GM12872 (cell line): ENCODE results near the gene HS1BP3.

ENCODE experiments used
- TF ChIP-seq, protein P1 (sequence below): IDR thresholded peaks from 3 replicates; pipeline ENCODE4 v1.5.1; 2011; ENCODE audit warnings: low read depth, mild to moderate bottlenecking, low read length, moderate library complexity; ENCODE audit not compliant: insufficient read depth

Gene HS1BP3

DNA sequence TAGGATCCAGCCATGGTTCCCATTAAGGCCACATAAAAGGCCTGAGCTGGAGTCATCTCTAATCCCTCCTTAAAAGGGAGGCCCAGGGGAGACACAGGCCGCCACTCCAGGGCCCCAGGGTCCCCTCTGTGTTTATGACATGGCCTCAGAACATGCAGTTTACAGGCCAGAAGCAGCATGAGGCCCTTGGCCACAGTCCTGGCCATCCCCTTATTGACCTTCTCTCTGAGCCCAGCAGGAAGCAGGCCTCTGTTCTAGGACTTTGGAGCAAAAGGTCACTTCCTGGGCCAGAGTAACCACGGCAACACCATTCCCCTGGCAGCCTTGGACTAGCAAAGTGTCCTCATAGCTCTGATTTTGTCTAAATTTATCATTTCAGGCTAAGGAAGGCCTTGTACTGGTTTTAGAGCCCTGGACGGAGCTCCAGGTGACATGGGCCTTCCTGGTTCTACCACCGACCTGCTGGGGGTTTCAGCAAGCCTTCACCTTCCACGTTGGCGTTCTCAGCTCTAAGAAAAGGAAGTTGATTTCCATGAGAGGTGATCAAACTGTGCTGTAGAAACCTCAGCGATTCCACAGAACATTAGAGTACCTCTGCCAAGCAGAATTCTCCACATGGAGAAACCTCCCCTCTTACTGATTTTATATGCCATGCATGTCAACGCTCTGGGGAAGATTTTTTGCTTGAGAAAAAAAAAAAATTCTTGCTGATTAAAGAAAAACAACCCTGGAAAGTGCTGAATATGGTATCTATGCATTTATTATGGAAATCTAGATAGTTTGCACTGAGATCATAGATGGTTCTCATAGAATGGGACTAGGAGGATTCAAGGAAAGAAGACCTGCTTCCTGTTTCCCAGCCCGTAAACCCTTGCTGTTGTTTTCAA, 53.7 kb downstream of the HS1BP3 start:
- TF ChIP-seq, protein P1, sequence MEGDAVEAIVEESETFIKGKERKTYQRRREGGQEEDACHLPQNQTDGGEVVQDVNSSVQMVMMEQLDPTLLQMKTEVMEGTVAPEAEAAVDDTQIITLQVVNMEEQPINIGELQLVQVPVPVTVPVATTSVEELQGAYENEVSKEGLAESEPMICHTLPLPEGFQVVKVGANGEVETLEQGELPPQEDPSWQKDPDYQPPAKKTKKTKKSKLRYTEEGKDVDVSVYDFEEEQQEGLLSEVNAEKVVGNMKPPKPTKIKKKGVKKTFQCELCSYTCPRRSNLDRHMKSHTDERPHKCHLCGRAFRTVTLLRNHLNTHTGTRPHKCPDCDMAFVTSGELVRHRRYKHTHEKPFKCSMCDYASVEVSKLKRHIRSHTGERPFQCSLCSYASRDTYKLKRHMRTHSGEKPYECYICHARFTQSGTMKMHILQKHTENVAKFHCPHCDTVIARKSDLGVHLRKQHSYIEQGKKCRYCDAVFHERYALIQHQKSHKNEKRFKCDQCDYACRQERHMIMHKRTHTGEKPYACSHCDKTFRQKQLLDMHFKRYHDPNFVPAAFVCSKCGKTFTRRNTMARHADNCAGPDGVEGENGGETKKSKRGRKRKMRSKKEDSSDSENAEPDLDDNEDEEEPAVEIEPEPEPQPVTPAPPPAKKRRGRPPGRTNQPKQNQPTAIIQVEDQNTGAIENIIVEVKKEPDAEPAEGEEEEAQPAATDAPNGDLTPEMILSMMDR, result no peak

DNA sequence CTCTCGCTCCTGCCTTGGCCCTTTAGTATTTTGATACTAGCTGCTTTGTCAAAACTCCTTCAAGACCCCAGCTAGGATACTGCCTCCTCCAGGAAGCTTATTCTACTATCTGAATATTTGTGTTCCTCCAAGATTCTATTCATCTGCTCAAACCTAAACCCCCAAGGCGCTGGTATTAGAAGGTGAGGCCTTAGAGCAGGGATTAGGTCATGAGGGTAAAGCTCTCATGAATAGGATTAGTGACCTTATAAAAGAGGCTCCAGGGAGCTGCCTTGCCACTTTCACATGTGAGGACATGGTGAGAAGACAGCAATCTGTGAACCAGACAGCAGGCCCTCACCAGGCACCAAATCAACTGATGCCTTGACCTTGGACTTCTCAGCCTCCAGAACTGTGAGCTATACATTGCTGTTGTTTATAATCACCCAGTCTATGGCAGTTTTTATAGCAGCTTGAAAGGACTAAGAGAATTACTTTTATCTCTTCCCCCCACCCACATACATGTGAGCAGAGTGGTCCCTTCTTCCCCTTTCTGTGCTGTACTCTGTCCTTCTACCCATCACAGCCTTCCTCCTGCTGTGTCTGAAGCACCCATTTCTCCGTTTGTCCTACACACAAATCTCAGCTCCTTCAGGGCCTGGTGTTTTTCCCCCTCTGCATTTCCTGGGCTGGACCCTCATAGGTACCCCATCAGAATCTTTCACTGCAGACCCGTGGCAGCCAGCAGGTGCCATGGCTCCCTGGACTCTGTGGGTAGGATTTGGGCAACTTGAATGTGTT, 54.5 kb downstream of the HS1BP3 start:
- TF ChIP-seq, protein P1, result no peak

DNA sequence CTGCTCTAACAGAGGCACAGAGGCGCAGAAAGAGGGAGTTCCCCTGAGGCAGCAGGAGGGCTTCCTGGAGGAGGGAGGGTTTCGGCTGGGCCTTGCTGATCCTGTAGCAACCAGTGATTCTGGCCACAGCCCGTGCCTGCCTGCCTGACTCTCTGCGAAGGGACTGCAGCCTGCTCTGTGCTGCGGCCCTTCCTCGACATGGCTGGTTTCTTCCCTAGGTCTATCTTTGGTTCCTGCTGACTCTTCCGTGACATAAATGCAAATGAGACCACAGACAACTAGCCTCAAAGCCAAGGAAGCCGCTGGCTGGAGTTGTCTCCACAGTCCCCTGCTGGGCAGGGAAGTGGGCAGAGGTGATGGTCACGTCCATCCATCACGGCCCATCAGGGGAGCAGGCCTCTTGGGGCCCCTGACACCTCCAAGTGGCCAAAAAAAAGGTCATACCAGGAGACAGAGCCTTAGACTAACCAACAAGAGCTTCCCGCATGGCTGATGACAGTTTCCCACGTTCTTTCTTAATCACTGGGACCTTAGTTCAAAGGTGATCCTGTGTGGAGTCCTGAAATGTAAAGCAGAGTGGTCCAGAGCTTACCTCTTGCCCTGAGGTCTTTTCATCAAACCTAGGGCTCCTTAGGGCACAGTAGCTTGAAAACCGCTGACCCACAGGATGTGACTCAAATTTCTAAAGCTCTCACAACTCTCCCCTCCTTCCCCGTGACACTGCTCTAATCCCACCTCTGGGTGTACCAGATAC, 55.3 kb downstream of the HS1BP3 start:
- TF ChIP-seq, protein P1, result peak; percentile 21; the same call in 1 of the 3 replicates

DNA sequence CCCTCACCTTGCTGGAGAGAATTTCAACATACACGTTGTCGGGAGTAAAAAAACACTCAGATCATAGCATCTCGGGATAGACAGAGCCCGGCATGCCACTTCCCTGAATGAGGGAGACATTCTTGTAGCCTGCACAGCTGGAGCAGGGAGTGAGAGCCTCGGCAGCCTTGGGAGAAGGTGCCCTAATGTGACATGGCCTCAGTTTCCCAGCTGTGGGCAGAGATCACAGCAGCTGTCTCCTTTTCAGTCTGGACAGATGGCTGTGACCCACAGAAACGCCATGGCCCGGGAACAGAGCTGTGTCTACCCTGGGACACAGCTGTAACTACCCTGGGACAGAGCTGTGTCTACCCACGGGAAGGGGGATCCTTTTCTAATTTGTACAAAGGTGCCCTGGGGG, 55.9 kb downstream of the HS1BP3 start:
- TF ChIP-seq, protein P1, result no peak

DNA sequence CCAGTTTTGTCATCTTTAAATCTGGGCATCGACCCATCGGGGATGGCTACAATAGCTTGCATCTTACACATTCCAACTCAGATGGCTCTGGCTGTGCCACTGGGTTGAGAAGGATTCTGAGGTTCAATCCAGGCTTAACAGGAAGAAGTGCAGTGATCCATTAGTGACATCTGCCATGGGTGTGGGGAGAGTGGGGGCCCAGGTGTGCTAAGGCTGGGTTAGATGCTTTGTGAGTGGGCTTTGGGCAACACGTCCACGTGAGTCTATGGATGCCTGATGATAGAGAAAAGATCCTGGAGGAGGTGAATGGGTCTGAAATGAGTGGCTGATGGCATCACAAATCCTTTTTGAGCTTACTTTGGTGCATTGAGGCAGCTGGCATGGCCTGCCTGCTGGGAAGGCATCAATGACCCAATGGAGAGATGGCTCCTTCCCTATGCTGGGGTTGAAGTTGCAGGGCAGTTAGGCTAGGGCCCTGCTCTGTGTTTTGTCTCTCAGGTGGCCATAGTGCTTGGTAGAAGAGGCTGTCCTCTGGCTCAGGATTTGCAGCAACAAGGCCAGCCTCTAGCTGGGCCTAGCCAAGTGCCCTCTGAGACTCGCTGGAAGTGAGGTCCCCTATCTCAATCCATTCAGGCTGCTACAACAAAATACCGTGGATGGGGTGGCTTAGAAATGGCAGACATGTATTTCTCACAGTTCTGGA, 56.7 kb downstream of the HS1BP3 start:
- TF ChIP-seq, protein P1, result no peak

DNA sequence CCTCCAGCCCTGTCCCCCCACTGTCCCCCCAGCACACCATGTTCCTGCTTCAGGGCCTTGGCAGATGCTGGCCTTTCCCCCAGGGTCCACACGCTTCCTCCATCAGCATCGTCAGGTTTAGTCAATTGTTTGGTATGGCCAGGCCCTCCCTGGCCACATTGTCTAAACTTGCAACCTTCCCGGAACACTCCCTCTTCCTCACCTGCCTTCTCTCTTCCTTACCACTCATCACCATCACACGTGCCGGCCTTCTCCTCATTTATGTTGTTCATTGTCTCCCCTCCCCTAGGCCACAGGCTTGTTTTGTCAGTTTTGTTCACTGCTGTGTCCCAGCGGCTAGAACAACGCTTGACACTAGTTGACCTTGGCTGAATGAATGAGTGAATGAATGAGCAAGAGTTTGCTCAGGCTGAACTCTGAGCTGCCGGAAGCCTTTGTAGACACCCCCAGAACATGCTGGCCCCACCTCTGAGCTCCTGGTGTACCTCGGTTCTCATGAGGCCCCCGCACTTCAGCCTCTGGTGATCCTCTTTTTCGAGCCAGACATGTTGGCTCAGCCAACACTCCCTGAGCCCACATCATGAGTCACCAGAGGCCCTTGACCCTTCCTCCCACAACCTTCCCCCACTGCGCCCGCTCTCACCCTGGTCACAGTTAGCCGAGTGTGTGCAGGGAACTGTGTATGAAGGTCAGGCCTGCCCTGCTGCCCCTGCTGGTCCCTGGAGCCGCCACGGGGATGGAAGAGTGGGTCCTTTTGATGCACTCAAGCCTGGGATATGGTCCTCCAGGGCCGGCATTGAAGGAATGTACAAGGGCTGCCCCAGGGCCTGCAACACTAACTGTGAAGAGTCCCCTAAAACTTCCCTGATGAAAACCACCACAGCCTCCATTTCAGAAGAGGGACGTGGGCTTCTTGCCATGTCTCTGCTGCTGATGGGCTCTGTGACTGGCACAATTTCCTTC, 57.5 kb downstream of the HS1BP3 start:
- TF ChIP-seq, protein P1, result no peak
